Trophoblast cell (in vitro differentiated cells and primary cell): ENCODE results near the gene RNH1.

Experiments
- DNase-seq, 2 donors: peaks; one replicate each; pipeline ENCODE4 v3.0.0-alpha.2; 2016
- H2AFZ ChIP-seq: 2 replicates; pipeline ENCODE4 v1.6.1; 2013; ENCODE audit warnings: low read length, moderate library complexity, mild to moderate bottlenecking; ENCODE audit not compliant: insufficient read depth, poor library complexity
- H2AK5ac ChIP-seq: 2 replicates; pipeline ENCODE4 v1.6.1; 2013; ENCODE audit warnings: mild to moderate bottlenecking, low read length
- H2BK120ac ChIP-seq: 2 replicates; pipeline ENCODE4 v1.6.1; 2013; ENCODE audit warnings: low read length, mild to moderate bottlenecking, moderate library complexity; ENCODE audit not compliant: insufficient read depth, poor library complexity
- H2BK12ac ChIP-seq: 2 replicates; pipeline ENCODE4 v1.6.1; 2013; ENCODE audit warnings: mild to moderate bottlenecking, low read length, moderate library complexity
- H2BK5ac ChIP-seq: 2 replicates; pipeline ENCODE4 v1.6.1; 2013; ENCODE audit warnings: low read length, low read depth, moderate library complexity, mild to moderate bottlenecking; ENCODE audit not compliant: poor library complexity
- H3K14ac ChIP-seq: 2 replicates; pipeline ENCODE4 v1.6.1; 2013; ENCODE audit warnings: mild to moderate bottlenecking, low read length
- H3K18ac ChIP-seq: 2 replicates; pipeline ENCODE4 v1.6.1; 2013; ENCODE audit warnings: mild to moderate bottlenecking, low read length
- H3K23ac ChIP-seq: 2 replicates; pipeline ENCODE4 v1.6.1; 2013; ENCODE audit warnings: low read length
- H3K27ac ChIP-seq: 2 replicates; pipeline ENCODE4 v1.5.1; 2013; ENCODE audit warnings: low read depth, mild to moderate bottlenecking, inconsistent platforms, low read length, moderate library complexity
- H3K27me3 ChIP-seq: 2 replicates; pipeline ENCODE4 v1.6.1; 2013; ENCODE audit warnings: inconsistent platforms, mild to moderate bottlenecking, low read length, moderate library complexity; ENCODE audit not compliant: insufficient read depth
- H3K36me3 ChIP-seq, 2 experiments: 1 replicate in 1 of 2; 2 replicates in 1 of 2; pipeline ENCODE4 v1.6.1; 2013; ENCODE audit warnings: low read length in 2 of 2, mild to moderate bottlenecking in 2 of 2, moderate library complexity in 1 of 2; ENCODE audit not compliant: insufficient read depth in 2 of 2, control insufficient read depth in 1 of 2
- H3K4ac ChIP-seq: 2 replicates; pipeline ENCODE4 v1.6.1; 2013; ENCODE audit warnings: low read depth, mild to moderate bottlenecking, low read length, moderate library complexity
- H3K4me1 ChIP-seq, 2 experiments: 1 replicate in 1 of 2; 2 replicates in 1 of 2; pipeline ENCODE4 v1.6.1; 2013; ENCODE audit warnings: low read length in 2 of 2, mild to moderate bottlenecking in 2 of 2, moderate library complexity in 1 of 2; ENCODE audit not compliant: insufficient read depth in 2 of 2, control insufficient read depth in 1 of 2
- H3K4me2 ChIP-seq: 2 replicates; pipeline ENCODE4 v1.6.1; 2013; ENCODE audit warnings: inconsistent platforms, mild to moderate bottlenecking, low read length, moderate library complexity
- H3K4me3 ChIP-seq: 2 replicates; pipeline ENCODE4 v1.5.1; 2013; ENCODE audit warnings: mild to moderate bottlenecking, low read depth, low read length, inconsistent platforms
- H3K79me1 ChIP-seq: one replicate; pipeline ENCODE4 v1.6.1; 2013; ENCODE audit warnings: low read length
- H3K79me2 ChIP-seq: 2 replicates; pipeline ENCODE4 v1.6.1; 2013; ENCODE audit warnings: low read length, mild to moderate bottlenecking; ENCODE audit not compliant: control insufficient read depth, insufficient read depth, poor library complexity
- H3K9ac ChIP-seq: 2 replicates; pipeline ENCODE4 v1.6.1; 2013; ENCODE audit warnings: mild to moderate bottlenecking, low read length
- H3K9me3 ChIP-seq: 2 replicates; pipeline ENCODE4 v1.6.1; 2013; ENCODE audit warnings: low read depth, mild to moderate bottlenecking, control low read depth, inconsistent platforms, low read length; ENCODE audit not compliant: insufficient read depth
- H4K12ac ChIP-seq: 2 replicates; pipeline ENCODE4 v1.6.1; 2013; ENCODE audit warnings: low read depth, mild to moderate bottlenecking, low read length, moderate library complexity
- H4K8ac ChIP-seq: 2 replicates; pipeline ENCODE4 v1.6.1; 2013; ENCODE audit warnings: low read depth, mild to moderate bottlenecking, low read length, moderate library complexity
- H4K91ac ChIP-seq: one replicate; pipeline ENCODE4 v1.6.1; 2013; ENCODE audit warnings: low read depth, mild to moderate bottlenecking, low read length, moderate library complexity
- WGBS: extraction: QIAGEN DNeasy Blood & Tissue Kit; methylation state at CpG from one replicate; pipeline ENCODE4 v1.1.7; 2013; ENCODE audit warnings: missing lambda C conversion rate; ENCODE audit not compliant: insufficient read length, insufficient coverage; ENCODE audit errors: extremely low coverage; 5-methylcytosine and 5-hydroxymethylcytosine counted together

RNH1 gene

DNA sequence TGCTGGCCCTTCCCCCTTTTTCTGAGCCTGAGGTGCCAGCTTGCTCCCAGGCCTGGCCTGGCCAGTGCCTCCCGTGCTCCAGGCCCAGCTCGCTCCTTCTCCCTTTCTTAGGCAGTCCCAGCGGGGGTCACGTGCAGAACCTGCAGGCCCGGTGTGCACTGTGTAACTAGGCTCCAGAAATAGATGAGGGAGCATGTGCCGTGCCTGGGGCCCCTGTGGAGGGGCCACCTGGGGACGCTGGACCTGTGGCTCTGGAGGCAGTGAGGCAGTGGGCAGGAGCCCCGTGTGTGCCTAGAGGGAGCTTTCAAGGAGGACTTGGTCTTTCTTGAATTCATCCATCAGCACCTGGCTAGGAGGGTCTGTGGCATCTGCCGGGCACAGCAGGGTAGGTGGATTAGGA is 45.4 kb downstream of the RNH1 start:
- Histone ChIP-seq H2BK12ac (no peak overlapping the region), H3K4ac (peak overlapping the region; percentile 59), H3K27ac (no peak overlapping the region), H2AFZ (no peak overlapping the region), H3K79me2 (peaks cover 10% of the 10 kb centered on the region), H3K9ac (no peak overlapping the region), H4K91ac (peak overlapping the region; percentile 67), H3K36me3 (peaks cover 35 to 38% of the 10 kb centered on the region in 2 experiments), H3K14ac (peak overlapping the region; percentile 7), H3K18ac (peak overlapping the region; percentile 25), H3K4me2 (no peak overlapping the region), H3K27me3 (no peaks in the 10 kb centered on the region), H2AK5ac (peak overlapping the region; percentile 58), H2BK120ac (no peak overlapping the region), H3K9me3 (no peaks in the 10 kb centered on the region), H3K4me1 (peaks cover 23 to 39% of the 10 kb centered on the region in 2 experiments), H4K12ac (no peak overlapping the region), H3K4me3 (no peak overlapping the region), H3K23ac (no peak overlapping the region), H4K8ac (no peak overlapping the region), H2BK5ac (no peak overlapping the region), H3K79me1 (peaks cover 16% of the 10 kb centered on the region)
- WGBS, result no CpG with 5 or more reads among the region's 9 CpGs
- DNase-seq, result no peak

DNA sequence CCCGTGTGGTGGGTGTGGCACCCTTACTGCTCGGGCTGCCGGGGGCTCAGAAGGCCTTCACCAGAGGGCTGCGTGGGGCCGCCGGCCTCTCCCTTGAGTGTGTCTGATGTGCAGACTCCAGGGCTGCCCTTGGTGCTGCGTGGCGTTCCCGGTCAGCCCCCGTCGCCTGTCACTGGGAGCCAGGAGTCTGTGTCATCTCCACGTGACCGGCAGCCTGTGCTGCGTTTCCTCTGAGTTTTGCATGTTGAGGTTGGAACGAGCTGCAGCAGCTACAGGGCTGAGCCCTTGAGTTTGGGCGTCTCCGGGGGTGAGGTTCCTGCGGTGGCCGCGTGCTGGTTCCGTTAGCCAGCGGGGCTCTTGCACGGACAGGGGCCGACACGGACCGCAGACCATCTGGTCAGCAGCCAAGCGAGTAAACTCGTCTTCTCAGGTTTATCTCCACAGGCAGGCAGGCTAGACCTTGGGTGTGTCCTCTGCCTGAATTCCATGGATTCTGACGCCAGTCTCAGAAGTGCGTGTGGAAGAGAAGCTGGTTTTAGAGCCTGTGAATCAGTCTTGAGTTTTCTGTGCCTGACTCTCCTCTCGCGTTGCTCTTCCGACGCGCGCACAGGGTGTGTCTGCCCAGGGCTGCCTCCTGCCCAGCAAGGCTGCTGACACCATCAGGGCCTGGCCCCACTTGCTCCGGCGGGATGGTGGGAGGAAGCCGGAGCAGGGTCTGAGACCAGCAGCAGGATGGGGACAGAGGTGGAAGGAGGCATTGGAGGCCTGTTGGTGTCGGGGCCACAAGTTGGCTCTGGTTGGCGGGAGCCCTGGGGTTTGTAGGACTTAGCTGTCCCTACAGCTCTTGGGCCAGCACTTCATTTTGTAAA is 46.5 kb downstream of the RNH1 start:
- Histone ChIP-seq H3K27me3 (no peaks in the 10 kb centered on the region), H4K12ac (peak overlapping the region; percentile 80), H3K4me1 (peaks cover 18 to 32% of the 10 kb centered on the region in 2 experiments), H3K9ac (no peak overlapping the region), H2BK120ac (peak overlapping the region; percentile 73), H2AFZ (no peak overlapping the region), H3K23ac (no peak overlapping the region), H3K18ac (peak overlapping the region; percentile 73), H3K79me1 (peaks cover 12% of the 10 kb centered on the region), H2AK5ac (peak overlapping the region; percentile 92), H4K8ac (peak overlapping the region; percentile 63), H3K9me3 (no peaks in the 10 kb centered on the region), H2BK12ac (peak overlapping the region; percentile 20), H3K36me3 (peaks cover 37 to 41% of the 10 kb centered on the region in 2 experiments), H3K4ac (peak overlapping the region; percentile 51), H2BK5ac (peak overlapping the region; percentile 54), H3K4me2 (no peak overlapping the region), H3K79me2 (peaks cover 10% of the 10 kb centered on the region), H4K91ac (peak overlapping the region; percentile 67), H3K4me3 (no peak overlapping the region), H3K14ac (peak overlapping the region; percentile 77), H3K27ac (peak overlapping the region; percentile 48)
- peak; percentile 91 to 94 for DNase-seq
- no CpG with 5 or more reads among the region's 41 CpGs for WGBS

DNA sequence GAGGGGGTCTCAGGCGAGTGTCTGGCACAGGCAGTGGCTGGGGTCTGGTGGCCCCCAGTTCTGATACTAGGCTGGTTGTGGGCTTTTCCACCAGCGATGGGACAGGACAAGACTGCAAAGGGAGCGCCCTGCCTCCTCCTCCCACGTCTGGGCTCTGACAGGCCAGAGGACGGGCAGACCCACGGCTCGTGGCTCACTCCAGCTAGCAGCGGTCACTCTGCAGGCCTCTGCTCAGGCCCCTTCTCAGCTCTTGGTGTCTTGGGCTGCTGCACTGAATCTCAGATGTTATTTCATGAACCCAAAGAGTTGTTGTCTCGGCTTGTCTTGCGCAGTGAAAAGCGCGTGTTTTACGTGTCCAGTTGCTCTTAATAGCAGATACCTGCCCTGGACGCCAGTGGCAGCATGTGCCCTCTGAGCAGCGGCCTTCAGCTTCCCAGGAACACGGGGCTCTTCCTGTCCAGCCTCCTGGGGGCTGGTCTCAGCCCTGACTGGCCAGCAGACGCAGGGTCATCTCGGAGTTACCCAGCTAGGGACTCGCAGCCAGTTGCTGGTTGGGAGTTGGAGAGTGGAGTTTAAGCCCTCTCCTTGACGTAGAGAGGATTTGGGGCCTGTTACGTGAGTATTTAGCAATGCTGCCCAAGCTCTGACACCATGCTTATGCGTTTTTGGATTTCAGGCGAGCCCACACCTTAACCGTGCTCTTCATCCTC is 47.4 kb downstream of the RNH1 start:
- H3K27me3 ChIP-seq, result no peaks in the 10 kb centered on the region
- DNase-seq, result peak; percentile 69 to 73
- peaks cover 41 to 42% of the 10 kb centered on the region in 2 experiments for H3K36me3 ChIP-seq
- no peak overlapping the region for H3K4me2 ChIP-seq
- H4K12ac ChIP-seq, result no peak overlapping the region
- no peak overlapping the region for H4K8ac ChIP-seq
- H2BK12ac ChIP-seq, result no peak overlapping the region
- H4K91ac ChIP-seq, result peak overlapping the region; percentile 3
- H3K9ac ChIP-seq, result no peak overlapping the region
- H3K4me3 ChIP-seq, result no peak overlapping the region
- H2AK5ac ChIP-seq, result no peak overlapping the region
- H2BK5ac ChIP-seq, result no peak overlapping the region
- peak overlapping the region; percentile 48 for H3K27ac ChIP-seq
- H3K79me1 ChIP-seq, result peaks cover 11% of the 10 kb centered on the region
- no peak overlapping the region for H2BK120ac ChIP-seq
- WGBS, result no CpG with 5 or more reads among the region's 24 CpGs
- H3K9me3 ChIP-seq, result peaks cover 3% of the 10 kb centered on the region
- H3K4me1 ChIP-seq, result peaks cover 13 to 25% of the 10 kb centered on the region in 2 experiments
- H3K14ac ChIP-seq, result peak overlapping the region; percentile 5
- H3K79me2 ChIP-seq, result peaks cover 12% of the 10 kb centered on the region
- no peak overlapping the region for H2AFZ ChIP-seq
- no peak overlapping the region for H3K23ac ChIP-seq
- no peak overlapping the region for H3K4ac ChIP-seq
- H3K18ac ChIP-seq, result peak overlapping the region; percentile 24

- Histone ChIP-seq H3K4me1 (peaks cover 13 to 22% of the 10 kb centered on the region in 2 experiments), H3K14ac (no peak overlapping the region), H4K8ac (no peak overlapping the region), H3K79me1 (peaks cover 11% of the 10 kb centered on the region), H2BK120ac (no peak overlapping the region), H2AFZ (no peak overlapping the region), H4K91ac (no peak overlapping the region), H4K12ac (no peak overlapping the region), H3K18ac (no peak overlapping the region), H3K79me2 (peaks cover 10% of the 10 kb centered on the region), H3K27me3 (no peaks in the 10 kb centered on the region), H3K4me2 (no peak overlapping the region), H3K4ac (no peak overlapping the region), H3K9me3 (peaks cover 3% of the 10 kb centered on the region), H2BK5ac (no peak overlapping the region), H3K27ac (no peak overlapping the region), H2AK5ac (no peak overlapping the region), H2BK12ac (no peak overlapping the region), H3K36me3 (peaks cover 49 to 57% of the 10 kb centered on the region in 2 experiments), H3K23ac (no peak overlapping the region), H3K9ac (no peak overlapping the region), H3K4me3 (peak overlapping the region; percentile 42)
- no CpG with 5 or more reads among the region's 23 CpGs for WGBS
- DNase-seq, result no peak
Measured at GRCh38 chr11:457111-457760, 49.8 kb downstream of the RNH1 start.
